A549 (cell line): ENCODE measurements around the gene MSANTD1. TPM values are rescaled to one million over a fixed set of nuclear protein-coding genes. Genes with fewer than 3 reads are reported as not detected.

Experiments
- ATAC-seq, 2 experiments: fragments of 200-7000 bp in 1 of 2; fragments of >200 bp in 1 of 2; cut with Nextera tagmentation in 1 of 2; cut with Tn5 transposase in 1 of 2; 3 replicates each; pipeline versions ENCODE4 v1.8.0 to v1.9.1; 2018 to 2020; ENCODE audit warnings: mild to moderate bottlenecking in 1 of 2, moderate library complexity in 1 of 2
- CTCF ChIA-PET: fragments of 300-600 bp; sonication (Branson Sonifier 250); formaldehyde crosslinking; extraction: SDS; loops from one replicate; lab custom pipeline; 2021; ENCODE audit warnings: antibody characterized with exemption, inconsistent platforms; lab: Yijun Ruan, JAX
- POLR2A ChIA-PET: fragments of 350-600 bp; formaldehyde crosslinking; extraction: SDS; loops from one replicate; lab custom pipeline; 2021; ENCODE audit warnings: antibody characterized with exemption, inconsistent platforms; lab: Yijun Ruan, JAX
- DNase-seq, 2 experiments: peaks; one replicate each; pipeline versions ENCODE4 v3.0.0 to v3.0.0-alpha.2; 2011 to 2016; ENCODE audit warnings: low read depth in 1 of 2, low spot score in 1 of 2
- FAIRE-seq: peaks from 2 replicates; lab custom pipeline; 2011; peaks lifted over from hg19 to GRCh38; lab: Jason Lieb, UNC
- H3K27ac ChIP-seq, 2 experiments: fragments of >200 bp; sonication (Bioruptor Twin); formaldehyde crosslinking; 3 replicates each; pipeline ENCODE4 v1.5.1; 2016 to 2017
- H3K4me1 ChIP-seq: fragments of >200 bp; sonication (Bioruptor Twin); formaldehyde crosslinking; 3 replicates; pipeline ENCODE4 v1.6.1; 2016
- H3K4me2 ChIP-seq: fragments of >200 bp; sonication (Bioruptor Twin); formaldehyde crosslinking; 3 replicates; pipeline ENCODE4 v1.6.1; 2016
- H3K4me3 ChIP-seq: fragments of >200 bp; sonication (Bioruptor Twin); formaldehyde crosslinking; 3 replicates; pipeline ENCODE4 v1.5.1; 2016
- H3K9me3 ChIP-seq: fragments of >200 bp; sonication (Bioruptor Twin); formaldehyde crosslinking; 3 replicates; pipeline ENCODE4 v1.6.1; 2016
- ATOH8 ChIP-seq: fragments of 250-450 bp; sonication (Bioruptor Pico); IDR thresholded peaks from 2 replicates; pipeline ENCODE4 v1.5.0; 2020; ENCODE audit warnings: low read depth, mild to moderate bottlenecking, moderate library complexity
- BCL3 ChIP-seq: fragments of >200 bp; sonication (Bioruptor Twin); formaldehyde crosslinking; IDR thresholded peaks from 3 replicates; pipeline ENCODE4 v1.6.1; 2016
- CTCF ChIP-seq: fragments of >200 bp; sonication (Bioruptor Twin); formaldehyde crosslinking; IDR thresholded peaks from 3 replicates; pipeline ENCODE4 v1.5.1; 2016
- ELK1 ChIP-seq: fragments of 150-350 bp; IDR thresholded peaks from 2 replicates; pipeline ENCODE4 v1.6.1; 2014; ENCODE audit warnings: low read depth, mild to moderate bottlenecking, low read length
- FOSL2 ChIP-seq, 2 experiments: fragments of 450-650 bp in 1 of 2; fragments of >200 bp in 1 of 2; sonication (Bioruptor Twin) in 1 of 2; formaldehyde crosslinking; IDR thresholded peaks; 2 replicates each; pipeline versions ENCODE4 v1.5.0 to v1.6.1; 2016 to 2020; ENCODE audit warnings: mild to moderate bottlenecking in 1 of 2, moderate library complexity in 1 of 2
- FOXS1 ChIP-seq: fragments of 250-450 bp; sonication (Bioruptor Pico); IDR thresholded peaks from 2 replicates; pipeline ENCODE4 v1.5.0; 2020; ENCODE audit warnings: mild to moderate bottlenecking, moderate library complexity
- HES2 ChIP-seq: fragments of >200 bp; sonication (Bioruptor Twin); formaldehyde crosslinking; IDR thresholded peaks from 2 replicates; pipeline ENCODE4 v1.6.1; 2016
- HOXA7 ChIP-seq: fragments of 250-450 bp; sonication (Bioruptor Pico); IDR thresholded peaks from 2 replicates; pipeline ENCODE4 v1.5.0; 2020; ENCODE audit warnings: mild to moderate bottlenecking, moderate library complexity
- KDM1A ChIP-seq: fragments of 200-600 bp; sonication (generic); IDR thresholded peaks from 2 replicates; pipeline ENCODE4 v1.6.1; 2016; ENCODE audit warnings: low read depth, mild to moderate bottlenecking
- MAX ChIP-seq: IDR thresholded peaks from 2 replicates; pipeline ENCODE4 v1.6.1; 2012
- MYC ChIP-seq: IDR thresholded peaks from 2 replicates; pipeline ENCODE4 v1.6.1; 2012; ENCODE audit warnings: mild to moderate bottlenecking, inconsistent platforms, low read length, improper control_type of control experiment, borderline replicate concordance
- NR3C1 ChIP-seq: fragments of >200 bp; sonication (Bioruptor Twin); formaldehyde crosslinking; IDR thresholded peaks from 3 replicates; pipeline ENCODE4 v1.6.1; 2017
- RARB ChIP-seq: fragments of 250-450 bp; sonication (Bioruptor Pico); IDR thresholded peaks from 2 replicates; pipeline ENCODE4 v1.8.0; 2021; ENCODE audit warnings: mild to moderate bottlenecking, moderate library complexity
- TP53 ChIP-seq: fragments of 250-450 bp; sonication (Bioruptor Pico); IDR thresholded peaks from 2 replicates; pipeline ENCODE4 v1.5.0; 2021; ENCODE audit warnings: mild to moderate bottlenecking, moderate library complexity
- WGBS: methylation state at CpG from one replicate; pipeline ENCODE4 v1.1.6; 2017; ENCODE audit errors: missing lambda C conversion rate; 5-methylcytosine and 5-hydroxymethylcytosine counted together
- polyA plus RNA-seq, 4 experiments: library from polyadenylated mRNA; depleted of rRNA in 3 of 4; stranded (reverse); fragments of >200 nt; fragmentation: RNase III in 1 of 4; extraction: RNeasy Plus Mini Kit Qiagen cat#74134 plus additional on column Dnase treatment in 1 of 4; gene quantifications; 2 replicates in 3 of 4; 3 replicates in 1 of 4; pipeline ENCODE4 v1.2.3, GENCODE V29; 2011 to 2017

The MSANTD1 gene
- polyA plus RNA-seq, 2 of the 4 experiments (the other 2 are of a cell fraction): 0.08 to 0.12 TPM

- TF ChIP-seq CTCF: no peak
- TF ChIP-seq, all 56 proteins: peak for 0
These were observed 12.6 kb upstream of the MSANTD1 start (continued) for GRCh38 chr4:3236326-3236878.

- WGBS: 95% methylated on average over 17 of the region's 19 CpGs
- ChIA-PET CTCF (interaction anchor here (1.3 kb wide), 1 partner anchor 10 kb away, joined by 3 read pairs; no protein-coding TSS in a partner anchor), POLR2A (no interaction called here)
- Histone ChIP-seq H3K9me3 (no peaks in the 10 kb centered on the region), H3K4me1 (no peaks in the 10 kb centered on the region), H3K27ac (no peak overlapping the region), H3K4me3 (no peak overlapping the region), H3K4me2 (no peak overlapping the region)
- FAIRE-seq (no peak), ATAC-seq (no peak), DNase-seq (no peak)
- no peak for TF ChIP-seq HOXA7 (CRISPR knock-in tag)
These were observed 11.7 kb upstream of the MSANTD1 start for GRCh38 chr4:3237266-3237665.

GRCh38 chr4:3237712-3238560 is 11.0 kb upstream of the MSANTD1 start:
- no peak for TF ChIP-seq HES2
- no peak for TF ChIP-seq TP53
- TF ChIP-seq KDM1A: no peak
- TF ChIP-seq FOSL2 (IDR thresholded peaks at IDR 0.05): no peak
- no peak for TF ChIP-seq FOSL2 (CRISPR knock-in tag; IDR thresholded peaks at IDR 0.05)
- TF ChIP-seq MAX: no peak
- Histone ChIP-seq H3K4me1 (no peaks in the 10 kb centered on the region), H3K4me2 (no peak overlapping the region), H3K27ac (no peak overlapping the region), H3K9me3 (no peaks in the 10 kb centered on the region), H3K4me3 (no peak overlapping the region)
- CTCF ChIA-PET: interaction anchor here (1.3 kb wide), 1 partner anchor 9 kb away, joined by 3 read pairs; no protein-coding TSS in a partner anchor
- no peak for DNase-seq
- no peak for FAIRE-seq
- POLR2A ChIA-PET: no interaction called here
- 86% methylated on average over 24 of the region's 26 CpGs for WGBS
- ATAC-seq: no peak

GRCh38 chr4:3238721-3239120 is 10.2 kb upstream of the MSANTD1 start:
- ATAC-seq (no peak), FAIRE-seq (no peak)
- POLR2A ChIA-PET: no interaction called here
- Histone ChIP-seq H3K9me3 (no peaks in the 10 kb centered on the region), H3K4me3 (no peak overlapping the region), H3K4me2 (no peak overlapping the region), H3K4me1 (no peaks in the 10 kb centered on the region), H3K27ac (no peak overlapping the region)
- 90% methylated on average over 10 of the region's 18 CpGs for WGBS
- CTCF ChIA-PET: interaction anchor here (1.3 kb wide), 1 partner anchor 8 kb away, joined by 3 read pairs; no protein-coding TSS in a partner anchor
- TF ChIP-seq MYC: no peak
- no peak for TF ChIP-seq HOXA7 (CRISPR knock-in tag)
- TF ChIP-seq BCL3: no peak
- TF ChIP-seq RARB: no peak
- TF ChIP-seq FOXS1: no peak
- no peak for TF ChIP-seq ELK1
- no peak for TF ChIP-seq ATOH8 (CRISPR knock-in tag)
- TF ChIP-seq NR3C1: no peak
- TF ChIP-seq, all 56 proteins: peak for 0
- DNase-seq: no peak
